Stimulated activated CD8-positive, alpha-beta memory T cell treated with anti-CD3 and anti-CD28 coated beads, Interleukin-7, amount 100 ng/mL, for 4 hours (primary cell): ENCODE data around the gene FATE1.

Source experiments
- DNase-seq, 2 donors: peaks; one replicate each; pipeline ENCODE4 v3.0.0-alpha.2; 2020; ENCODE audit warnings: low read depth in 2 of 2

FATE1 gene

DNA sequence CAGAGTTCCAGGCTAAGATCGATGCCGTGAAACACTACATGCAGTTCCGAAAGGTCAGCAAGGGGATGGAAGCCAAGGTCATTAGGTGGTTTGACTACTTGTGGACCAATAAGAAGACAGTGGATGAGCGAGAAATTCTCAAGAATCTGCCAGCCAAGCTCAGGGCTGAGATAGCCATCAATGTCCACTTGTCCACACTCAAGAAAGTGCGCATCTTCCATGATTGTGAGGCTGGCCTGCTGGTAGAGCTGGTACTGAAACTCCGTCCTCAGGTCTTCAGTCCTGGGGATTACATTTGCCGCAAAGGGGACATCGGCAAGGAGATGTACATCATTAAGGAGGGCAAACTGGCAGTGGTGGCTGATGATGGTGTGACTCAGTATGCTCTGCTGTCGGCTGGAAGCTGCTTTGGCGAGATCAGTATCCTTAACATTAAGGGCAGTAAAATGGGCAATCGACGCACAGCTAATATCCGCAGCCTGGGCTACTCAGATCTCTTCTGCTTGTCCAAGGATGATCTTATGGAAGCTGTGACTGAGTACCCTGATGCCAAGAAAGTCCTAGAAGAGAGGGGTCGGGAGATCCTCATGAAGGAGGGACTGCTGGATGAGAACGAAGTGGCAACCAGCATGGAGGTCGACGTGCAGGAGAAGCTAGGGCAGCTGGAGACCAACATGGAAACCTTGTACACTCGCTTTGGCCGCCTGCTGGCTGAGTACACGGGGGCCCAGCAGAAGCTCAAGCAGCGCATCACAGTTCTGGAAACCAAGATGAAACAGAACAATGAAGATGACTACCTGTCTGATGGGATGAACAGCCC is 28.0 kb downstream of the FATE1 start:
- no peak for DNase-seq

DNA sequence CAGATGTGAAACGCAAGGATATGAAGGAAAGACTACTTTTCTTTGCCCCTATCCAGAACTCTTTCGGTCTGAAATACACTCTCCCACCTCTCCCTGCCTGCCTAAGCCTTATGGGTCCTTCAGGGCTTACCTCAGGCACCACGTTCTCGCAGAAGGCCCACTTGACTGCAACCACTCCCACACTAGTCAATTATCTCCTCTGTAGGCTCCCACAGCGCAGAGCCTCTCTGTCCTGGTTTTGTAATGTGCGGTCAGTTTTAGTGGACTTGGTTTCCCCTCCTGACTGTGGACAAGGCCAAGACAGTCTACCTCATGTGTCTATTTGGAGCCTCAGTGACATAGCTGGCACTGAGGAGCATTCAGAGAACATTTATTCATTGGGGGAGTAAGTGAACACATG is 29.8 kb downstream of the FATE1 start:
- no peak for DNase-seq

DNA sequence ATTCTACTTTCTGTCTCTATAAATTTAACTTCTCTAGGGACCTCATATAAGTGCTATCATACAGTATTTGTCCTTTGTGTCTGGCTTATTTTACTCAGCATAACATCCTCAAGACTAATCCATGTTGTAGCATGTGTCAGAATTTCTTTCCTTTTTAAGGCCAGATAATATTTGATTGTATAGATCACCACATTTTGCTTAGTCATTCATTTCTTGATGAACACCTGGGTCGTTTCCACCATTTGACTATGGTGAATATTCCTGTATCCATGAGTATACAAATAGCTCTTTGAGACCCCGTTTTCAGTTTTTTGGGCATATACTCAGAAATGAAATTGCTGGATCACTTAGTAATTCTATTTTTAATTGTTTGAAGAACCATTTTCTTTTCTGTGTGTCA is 30.7 kb downstream of the FATE1 start:
- DNase-seq, result no peak

DNA sequence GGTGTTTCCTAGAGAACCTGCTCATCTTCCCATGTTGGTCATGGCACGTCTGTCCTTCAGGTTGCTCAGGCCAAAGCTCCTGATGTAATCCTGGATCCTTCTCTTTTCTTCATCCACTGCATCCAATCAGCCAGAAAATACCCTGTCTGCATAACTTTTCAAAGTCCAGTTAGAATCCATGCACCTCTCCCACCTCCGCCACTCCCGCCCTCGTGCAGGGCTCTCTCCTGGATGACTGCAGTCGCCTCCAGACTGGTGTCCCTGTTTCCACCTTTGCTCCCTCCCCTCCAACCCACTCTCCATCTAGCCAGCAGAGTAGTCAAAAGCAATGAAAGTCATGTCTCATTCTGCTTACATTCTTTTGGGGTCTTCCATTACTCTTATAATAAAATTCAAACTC is 34.7 kb downstream of the FATE1 start:
- DNase-seq, result no peak

DNA sequence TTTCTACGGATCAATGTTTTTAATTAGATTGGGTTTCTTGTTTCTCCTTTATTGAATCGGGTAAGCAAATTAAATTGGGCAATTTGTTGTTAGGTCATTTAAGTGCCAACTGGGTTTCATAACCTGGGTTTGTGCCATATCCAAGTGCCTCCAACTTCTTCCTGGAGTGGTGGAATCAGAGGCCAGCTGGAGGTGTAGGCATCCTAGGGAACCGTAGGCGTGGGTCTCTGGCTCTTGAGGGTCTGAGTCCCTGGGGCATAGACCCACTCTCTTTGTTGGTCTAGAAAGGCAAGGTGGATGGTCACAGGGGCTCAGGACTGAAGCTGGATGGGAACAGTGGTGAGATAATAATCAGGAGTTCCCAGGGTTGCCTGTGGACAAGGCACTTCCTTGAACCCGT is 37.0 kb downstream of the FATE1 start:
- no peak for DNase-seq

DNA sequence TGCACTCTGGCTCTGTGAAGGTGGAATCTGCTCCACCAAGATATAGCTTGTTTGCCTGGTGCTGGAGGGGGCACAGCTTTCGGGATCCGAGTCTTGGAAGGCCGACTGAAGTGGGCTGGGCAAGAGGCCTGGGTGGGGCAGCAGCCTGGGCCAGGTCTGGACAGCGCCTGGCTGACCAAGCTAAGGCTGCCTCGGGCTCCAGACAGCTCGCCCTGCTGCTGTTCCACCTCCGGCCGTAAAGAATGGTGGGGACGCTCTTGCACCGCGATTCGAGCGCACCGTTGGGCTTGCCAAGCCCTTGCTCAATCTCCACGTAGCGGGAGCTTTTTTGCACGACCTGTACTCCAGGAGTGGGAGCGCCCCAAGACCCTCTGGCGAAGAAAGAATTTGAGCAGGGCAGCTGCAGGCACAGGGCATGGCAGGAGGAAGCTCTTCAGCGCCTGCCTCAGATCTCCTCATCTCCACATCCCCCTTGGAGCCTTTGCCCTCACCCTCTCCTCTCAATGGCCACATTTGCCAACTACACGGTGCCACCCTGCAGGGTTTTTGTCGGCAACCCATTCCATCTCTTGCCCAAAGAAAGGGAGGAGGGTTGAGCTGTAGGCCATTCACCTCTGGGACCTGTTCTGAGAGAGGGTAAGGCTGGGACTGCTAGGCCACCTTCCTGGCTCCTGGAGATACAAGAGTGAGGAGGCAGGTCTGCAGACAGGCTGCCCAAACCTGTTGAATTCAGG is 37.6 kb downstream of the FATE1 start:
- no peak for DNase-seq

DNA sequence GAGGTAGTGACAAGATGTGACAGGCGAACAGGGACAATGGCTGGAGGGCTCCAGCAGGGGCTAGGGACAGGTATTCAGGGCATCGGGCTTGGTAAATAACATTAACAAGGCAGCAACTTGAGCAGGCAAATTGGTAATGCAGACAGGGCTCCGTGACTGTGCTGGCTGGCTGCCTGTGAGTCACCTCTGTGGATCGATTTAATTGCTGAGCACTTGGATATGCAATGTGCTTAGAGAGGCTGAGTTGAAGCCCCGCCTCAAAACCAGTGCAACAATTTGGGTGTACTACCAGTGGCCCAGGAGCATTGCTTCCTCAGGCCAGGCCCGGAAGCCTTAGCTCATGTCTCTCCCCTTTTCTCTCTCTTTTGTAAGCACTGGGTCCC is 38.2 kb downstream of the FATE1 start:
- no peak for DNase-seq

DNA sequence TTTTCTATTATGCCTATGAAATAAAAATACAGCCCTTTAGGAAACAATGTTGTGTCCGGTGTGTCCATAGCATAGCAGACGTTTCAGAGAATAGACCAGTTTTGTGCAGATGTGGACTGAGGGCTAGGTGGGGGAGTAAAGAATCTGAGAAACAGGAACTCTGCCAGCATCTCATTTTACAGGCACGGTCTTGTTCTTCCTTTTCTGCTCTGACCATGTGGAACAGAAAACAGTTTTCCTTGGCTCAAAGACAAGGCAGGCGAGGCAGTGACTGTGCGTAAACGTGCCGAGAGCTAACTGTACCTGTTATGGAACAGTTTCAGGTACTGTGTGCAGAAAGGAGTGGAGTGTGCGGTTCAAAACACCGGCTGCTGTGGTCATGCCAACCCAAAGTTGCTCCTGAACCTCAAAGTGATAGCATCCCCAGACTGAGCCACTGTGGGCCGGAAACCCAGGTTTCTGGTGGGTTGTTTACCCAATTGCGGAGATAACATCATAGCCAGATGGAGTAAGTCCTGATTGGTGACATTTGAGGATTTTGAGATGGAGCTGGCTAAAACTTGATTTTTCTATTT is 38.9 kb downstream of the FATE1 start:
- DNase-seq, result no peak

DNA sequence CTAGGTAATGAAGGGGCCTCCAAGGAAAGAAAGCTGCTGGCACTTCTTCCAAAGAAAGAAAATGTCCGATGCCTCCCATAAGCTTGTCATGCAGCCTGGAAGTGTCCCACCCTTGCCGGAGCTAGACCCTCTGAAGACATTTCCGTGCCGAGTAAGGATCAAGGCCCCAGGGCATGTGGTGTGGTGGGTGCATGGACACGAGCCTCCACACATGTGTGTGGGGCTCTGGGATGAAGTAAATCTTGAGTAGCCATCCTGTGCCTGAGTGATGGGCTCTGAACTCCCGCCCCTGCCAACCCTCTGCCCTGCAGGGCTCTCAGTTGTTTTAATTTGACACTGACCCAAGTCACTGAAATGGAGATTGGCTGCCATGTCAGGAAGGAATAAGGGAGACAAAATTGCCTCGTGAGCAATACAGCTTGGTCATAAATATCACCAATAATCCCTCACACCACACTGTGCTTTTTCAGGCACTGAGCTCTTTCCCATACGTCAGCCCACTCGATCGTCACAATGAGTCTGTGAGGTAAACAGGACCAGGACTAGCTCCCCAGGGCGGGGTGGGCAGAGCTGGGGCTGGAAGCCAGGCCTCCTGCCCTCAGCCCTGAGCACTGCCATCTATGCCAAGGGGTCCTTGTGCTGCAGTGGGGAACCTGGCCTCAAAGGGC is 43.3 kb downstream of the FATE1 start:
- DNase-seq, result no peak

DNA sequence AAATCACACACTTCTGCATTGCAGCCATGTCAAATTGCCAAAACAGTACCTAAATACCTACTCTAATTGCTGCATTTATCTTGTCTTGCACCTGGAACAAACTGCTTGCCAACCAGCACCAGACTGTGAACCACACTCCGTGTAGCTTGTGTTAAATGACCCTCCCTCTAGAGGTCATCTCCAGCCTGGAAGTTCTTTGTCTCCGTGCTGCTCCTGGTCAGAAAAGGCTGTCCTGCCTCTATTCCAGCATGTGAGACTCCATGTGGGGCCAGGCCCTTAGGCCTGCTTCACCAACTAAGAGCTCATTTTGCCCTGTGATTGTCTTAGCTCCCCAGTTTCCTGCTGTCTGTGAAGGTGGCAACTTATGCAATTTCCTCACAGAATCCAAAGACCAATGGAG is 47.0 kb downstream of the FATE1 start:
- DNase-seq, result no peak

DNA sequence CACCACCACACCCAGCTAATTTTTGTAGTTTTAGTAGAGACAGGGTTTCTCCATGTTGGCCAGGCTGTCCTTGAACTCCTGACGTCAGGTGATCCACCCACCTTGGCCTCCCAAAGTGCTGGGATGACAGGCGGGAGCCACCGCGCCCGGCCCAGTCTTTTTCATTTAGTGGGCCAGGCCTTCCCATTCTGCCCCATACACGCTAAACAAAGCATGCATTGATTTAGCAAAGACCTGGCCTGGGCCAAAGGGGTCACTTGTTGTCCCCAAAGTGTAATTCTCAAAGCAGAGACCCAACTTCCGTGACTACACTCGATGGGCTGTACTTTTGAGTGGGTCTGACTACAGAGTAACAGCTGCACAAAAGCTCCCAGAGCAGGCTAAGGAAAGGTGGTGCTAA is 47.9 kb downstream of the FATE1 start:
- DNase-seq, result no peak

DNA sequence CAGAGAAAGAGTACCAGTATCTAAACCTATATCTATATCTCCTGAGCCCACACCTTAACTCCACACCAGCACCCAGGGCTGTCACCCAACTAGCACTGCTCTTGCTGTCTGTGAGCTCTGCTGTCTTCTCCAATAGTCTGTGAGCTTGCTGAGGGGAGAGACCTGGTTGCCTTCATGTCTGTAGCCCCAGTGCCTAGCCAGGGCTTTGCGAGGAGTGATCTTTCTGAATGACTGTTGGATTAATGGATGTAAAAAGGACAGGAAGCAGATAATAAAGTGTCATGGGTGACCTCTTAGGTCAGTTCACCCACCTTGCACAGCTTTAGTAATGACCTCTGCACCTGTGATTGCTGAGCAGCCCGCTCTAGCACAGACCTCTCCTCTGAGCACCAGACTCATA is 49.2 kb downstream of the FATE1 start:
- DNase-seq, result no peak

DNA sequence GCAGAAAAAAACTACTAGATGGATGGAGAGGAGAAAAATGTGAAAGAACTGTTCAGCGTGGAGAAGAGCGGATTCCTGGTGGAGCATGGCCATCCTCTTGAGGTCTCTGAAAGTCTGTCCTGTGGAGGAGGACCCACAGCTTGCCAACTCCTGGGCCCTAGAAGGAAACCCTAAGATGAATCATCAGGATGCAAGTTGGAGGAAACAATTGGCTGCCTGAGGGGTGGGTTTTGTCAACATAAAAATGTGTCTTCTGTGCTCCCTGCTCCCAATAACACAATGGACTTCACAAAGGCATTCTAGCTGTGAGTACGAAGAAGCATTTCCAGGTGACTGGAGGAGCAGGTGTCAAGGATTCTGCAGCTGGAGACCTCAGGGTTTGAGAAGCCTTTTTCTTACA is 55.9 kb downstream of the FATE1 start:
- no peak for DNase-seq
